GM19452 (cell line): ENCODE results near the gene PCLO.
"Not testable (repeated sequence)": the region's sequence is repeated elsewhere in the genome, so short reads cannot be mapped to it uniquely, and the experiment has no call there.

Source experiments
- ATAC-seq: cut with Tn5 transposase; IDR thresholded peaks from one replicate; pipeline ENCODE4 v1.9.1; 2021; ENCODE audit not compliant: unreplicated experiment

The PCLO gene

GRCh38 chr7:82965088-82966036 is 197.3 kb downstream of the PCLO start:
- no peak for ATAC-seq

GRCh38 chr7:82964150-82964882 is 198.4 kb downstream of the PCLO start:
- no peak for ATAC-seq

GRCh38 chr7:82961240-82961639 is 201.4 kb downstream of the PCLO start:
- no peak for ATAC-seq

- no peak for ATAC-seq
Measured at GRCh38 chr7:82959528-82959927, 203.2 kb downstream of the PCLO start.

GRCh38 chr7:82957521-82957920 is 205.2 kb downstream of the PCLO start:
- ATAC-seq, result no peak

- ATAC-seq, result no peak
Measured at GRCh38 chr7:82953324-82954027, 209.2 kb downstream of the PCLO start.

GRCh38 chr7:82950436-82950835 is 212.2 kb downstream of the PCLO start:
- no peak for ATAC-seq

- ATAC-seq, result no peak
Measured at GRCh38 chr7:82945480-82945879, 217.2 kb downstream of the PCLO start.

- ATAC-seq, result no peak
Measured at GRCh38 chr7:82945056-82945455, 217.6 kb downstream of the PCLO start.

- no peak for ATAC-seq
Measured at GRCh38 chr7:82932516-82932915, 230.2 kb downstream of the PCLO start.

- no peak for ATAC-seq
Measured at GRCh38 chr7:82926477-82926876, 236.2 kb downstream of the PCLO start.

- ATAC-seq, result no peak
Measured at GRCh38 chr7:82925331-82925730, 237.4 kb downstream of the PCLO start.

GRCh38 chr7:82906502-82906901 is 256.2 kb downstream of the PCLO start:
- no peak for ATAC-seq

- ATAC-seq, result no peak
Measured at GRCh38 chr7:82904871-82905270, 257.8 kb downstream of the PCLO start.

- not testable (repeated sequence) for ATAC-seq
Measured at GRCh38 chr7:82901098-82901497, 261.6 kb downstream of the PCLO start.

- no peak for ATAC-seq
Measured at GRCh38 chr7:82897500-82897899, 265.2 kb downstream of the PCLO start.

GRCh38 chr7:82894341-82894740 is 268.3 kb downstream of the PCLO start:
- not testable (repeated sequence) for ATAC-seq

GRCh38 chr7:82886324-82886723 is 276.4 kb downstream of the PCLO start:
- no peak for ATAC-seq

- no peak for ATAC-seq
Measured at GRCh38 chr7:82865856-82866255, 296.8 kb downstream of the PCLO start.

GRCh38 chr7:82859106-82859850 is 303.4 kb downstream of the PCLO start:
- no peak for ATAC-seq

GRCh38 chr7:82851121-82851520 is 311.6 kb downstream of the PCLO start:
- no peak for ATAC-seq
